Endothelial cell of umbilical vein (primary cell): Measurements from ENCODE around the gene ADIPOQ. TPM values are rescaled to one million over a fixed set of nuclear protein-coding genes. Genes with fewer than 3 reads are reported as not detected.
A peak's percentile ranks its signal among the peaks of the same experiment; 100 is the strongest.
"Not testable (repeated sequence)": the region's sequence is repeated elsewhere in the genome, so short reads cannot be mapped to it uniquely, and the experiment has no call there.

Source experiments
- BruUV-seq: library from RNA; stranded (reverse); fragments of 400-500 nt; replicated peaks from 2 replicates; lab custom pipeline; 2021; lab: Mats Ljungman, UMichigan
- CTCF ChIA-PET: fragments of 300-600, 350-600 bp; sonication (Branson Sonifier 250); formaldehyde crosslinking; loops from one replicate; lab custom pipeline; 2021; ENCODE audit warnings: antibody characterized with exemption, inconsistent platforms; lab: Charles Lee
- POLR2A ChIA-PET: fragments of 300-600, 350-600 bp; sonication (Branson Sonifier 250); formaldehyde crosslinking; loops from one replicate; lab custom pipeline; 2021; ENCODE audit warnings: antibody characterized with exemption, inconsistent platforms; lab: Charles Lee
- DNase-seq: peaks from one replicate; pipeline ENCODE4 v3.0.0-alpha.2; 2011; ENCODE audit warnings: low read depth, low spot score
- FAIRE-seq: peaks from 2 replicates; lab custom pipeline; 2011; peaks lifted over from hg19 to GRCh38; lab: Jason Lieb, UNC
- H2AFZ ChIP-seq: 2 replicates; pipeline ENCODE4 v1.6.0; 2012; ENCODE audit warnings: low read depth, low read length, control low read depth, inconsistent platforms
- H3K27ac ChIP-seq: 2 replicates; pipeline ENCODE4 v1.5.1; 2011; ENCODE audit warnings: low read depth, mild to moderate bottlenecking, control low read depth, low read length, moderate library complexity; ENCODE audit not compliant: insufficient read depth
- H3K27me3 ChIP-seq, 2 experiments: 2 replicates each; pipeline versions ENCODE4 v1.6.0 to v1.6.1; 2011; ENCODE audit warnings: low read length in 2 of 2, mixed read lengths in 1 of 2; ENCODE audit not compliant: control insufficient read depth in 2 of 2, insufficient read depth in 2 of 2
- H3K36me3 ChIP-seq, 2 experiments: 2 replicates in 1 of 2; 3 replicates in 1 of 2; pipeline ENCODE4 v1.5.1; 2011; ENCODE audit warnings: low read length in 2 of 2, mild to moderate bottlenecking in 1 of 2, moderate library complexity in 1 of 2; ENCODE audit not compliant: control insufficient read depth in 2 of 2, insufficient read depth in 2 of 2; ENCODE audit errors: extremely low read depth in 1 of 2
- H3K4me1 ChIP-seq: 3 replicates; pipeline ENCODE4 v1.5.1; 2011; ENCODE audit warnings: mild to moderate bottlenecking, low read length; ENCODE audit not compliant: control insufficient read depth, insufficient read depth; ENCODE audit errors: extremely low read depth
- H3K4me2 ChIP-seq: 2 replicates; pipeline ENCODE4 v1.6.1; 2011; ENCODE audit warnings: low read length, control low read depth, mixed read lengths; ENCODE audit not compliant: insufficient read depth
- H3K4me3 ChIP-seq, 3 experiments: fragments of 200-600 bp in 1 of 3; sonication (generic), shearing (Covaris generic) in 1 of 3; replicated peaks in 1 of 3; 2 replicates each; pipeline ENCODE4 v1.5.1; 2011 to 2016; ENCODE audit warnings: control low read depth in 3 of 3, low read length in 3 of 3, mild to moderate bottlenecking in 2 of 3, inconsistent platforms in 1 of 3, low read depth in 1 of 3, moderate library complexity in 1 of 3; ENCODE audit not compliant: insufficient read depth in 1 of 3
- H3K79me2 ChIP-seq: 2 replicates; pipeline ENCODE4 v1.6.0; 2012; ENCODE audit warnings: low read length, inconsistent platforms; ENCODE audit not compliant: control insufficient read depth, insufficient read depth
- H3K9ac ChIP-seq: replicated peaks from 2 replicates; pipeline ENCODE3; 2011; ENCODE audit warnings: low read length, control low read depth; ENCODE audit not compliant: insufficient read depth; ENCODE audit errors: extremely low read depth
- H3K9me1 ChIP-seq: replicated peaks from 3 replicates; pipeline ENCODE4 v1.6.0; 2011; ENCODE audit warnings: mild to moderate bottlenecking, low read length; ENCODE audit not compliant: control insufficient read depth, insufficient read depth; ENCODE audit errors: extremely low read depth
- H3K9me3 ChIP-seq: replicated peaks from 2 replicates; pipeline ENCODE4 v1.5.1; 2012; ENCODE audit warnings: low read length, inconsistent platforms; ENCODE audit not compliant: control insufficient read depth, insufficient read depth
- H4K20me1 ChIP-seq: replicated peaks from 2 replicates; pipeline ENCODE3; 2011; ENCODE audit warnings: mild to moderate bottlenecking, low read length; ENCODE audit not compliant: control insufficient read depth, insufficient read depth; ENCODE audit errors: extremely low read depth
- CTCF ChIP-seq, 2 donors: IDR thresholded peaks; 1 replicate in 1 of 2; 2 replicates in 1 of 2; pipeline ENCODE4 v1.5.1; 2011; ENCODE audit warnings: low read length in 2 of 2, mild to moderate bottlenecking in 2 of 2, moderate library complexity in 2 of 2, control low read depth in 1 of 2, inconsistent platforms in 1 of 2, low read depth in 1 of 2; ENCODE audit not compliant: insufficient read depth in 1 of 2; ENCODE audit errors: extremely low read depth in 1 of 2
- MYC ChIP-seq: IDR thresholded peaks from one replicate; pipeline ENCODE4 v1.6.1; 2011; ENCODE audit warnings: mild to moderate bottlenecking, low read depth, low read length
- dilution Hi-C: fragments of 300-500 bp; cut with MboI; formaldehyde crosslinking; loops from one replicate; pipeline ENCODE4 v1.15.0; 2019; ENCODE audit warnings: low sequenced_read_pairs; ENCODE audit not compliant: extremely low pct_ligation_motif_present
- intact Hi-C: fragments of 100-400 bp; cut with micrococcal nuclease; formaldehyde crosslinking; loops from one replicate; pipeline ENCODE4 v1.10.0; 2022
- polyA plus RNA-seq, 4 experiments: library from polyadenylated mRNA; depleted of rRNA in 3 of 4; stranded (reverse) in 3 of 4; unstranded in 1 of 4; fragments of >200 nt; gene quantifications; 2 replicates each; pipeline versions ENCODE4 v1.2.1 to v1.2.3, GENCODE V29; 2011 to 2012; ENCODE audit warnings: missing spikeins in 1 of 4
- total RNA-seq: library from RNA; stranded (reverse); gene quantifications from 2 replicates; pipeline ENCODE4 v1.2.3, GENCODE V29; 2021

The ADIPOQ gene
- total and polyA plus RNA-seq, 2 donors (not counting 3 experiments of a cell fraction or from before 2014, with no cell fraction given) = not detected

GRCh38 chr3:186821429-186822387 is 20.8 kb upstream of the ADIPOQ start:
- CTCF ChIA-PET = interaction anchor here (0.7 to 5.9 kb wide), 40 partner anchors 9 to 878 kb away, joined by 3 to 195 read pairs (median 5); partner anchors contain the start of genes AHSG, DNAJB11 and EIF4A2
- peak; percentile 81 for FAIRE-seq

GRCh38 chr3:186822388-186822759 is 20.1 kb upstream of the ADIPOQ start:
- BruUV-seq, H3K79me2 ChIP-seq, H4K20me1 ChIP-seq, H3K9me3 ChIP-seq, FAIRE-seq, H3K36me3 ChIP-seq, H3K4me2 ChIP-seq, H3K4me1 ChIP-seq, H3K9me1 ChIP-seq, dilution Hi-C loops, H3K27me3 ChIP-seq, H2AFZ ChIP-seq, H3K4me3 ChIP-seq, H3K9ac ChIP-seq, DNase-seq, H3K27ac ChIP-seq: not testable (repeated sequence)
- ChIA-PET POLR2A (interaction anchor here (1.4 kb wide), 1 partner anchor 38 kb away, joined by 5 read pairs; no protein-coding TSS in a partner anchor), CTCF (interaction anchor here (0.7 to 5.9 kb wide), 30 partner anchors 10 to 840 kb away, joined by 3 to 195 read pairs (median 6); partner anchors contain the start of genes AHSG, DNAJB11 and EIF4A2)
- intact Hi-C loops = loop anchor here (5.0 kb wide), 2 partner anchors 255 to 565 kb away; partner anchors contain the start of gene TBCCD1

More at GRCh38 chr3:186821429-186822387, 20.8 kb upstream of the ADIPOQ start:
- H3K27ac ChIP-seq = no peak overlapping the region
- intact Hi-C loops = loop anchor here (1.0 to 5.0 kb wide), 6 partner anchors 39 to 564 kb away; partner anchors contain the start of genes EIF4A2, ST6GAL1 and TBCCD1
- peak overlapping the region; percentile 92 for H2AFZ ChIP-seq
- H3K9me3 ChIP-seq = no peaks in the 10 kb centered on the region
- peak overlapping the region; percentile 78 for H3K4me2 ChIP-seq
- no peaks in the 10 kb centered on the region for H3K9me1 ChIP-seq
- no peaks in the 10 kb centered on the region for H3K36me3 ChIP-seq
- no peaks in the 10 kb centered on the region for H4K20me1 ChIP-seq
- POLR2A ChIA-PET = interaction anchor here (0.6 to 1.4 kb wide), 2 partner anchors 32 to 38 kb away, joined by 3 to 5 read pairs; no protein-coding TSS in a partner anchor
- dilution Hi-C loops = no loop called here
- no peaks in the 10 kb centered on the region for H3K27me3 ChIP-seq
- peak; percentile 61 for DNase-seq
- peaks cover 9% of the 10 kb centered on the region for H3K4me1 ChIP-seq
- peak; percentile 52 to 63 for TF ChIP-seq CTCF (IDR thresholded peaks at IDR 0.05; ENCODE audit: extremely low read depth in 1 of 2, insufficient read depth in 1 of 2, low read depth in 1 of 2, low read length in 2 of 2)
- no peak for TF ChIP-seq MYC
- peak overlapping the region in 2 of 3 experiments; percentile 21 to 58 for H3K4me3 ChIP-seq
- peak overlapping the region; percentile 38 for H3K9ac ChIP-seq
- BruUV-seq = no TSS peak
- no peaks in the 10 kb centered on the region for H3K79me2 ChIP-seq
